Measurements from ENCODE around the gene GNLY.

The GNLY gene

GRCh38 chr2:85730686-85731230, 36.6 kb downstream of the GNLY start:
- no peak for DNase-seq

- no peak for DNase-seq
Observed at GRCh38 chr2:85731606-85732005, 37.4 kb downstream of the GNLY start.

- DNase-seq, result no peak
Observed at GRCh38 chr2:85732467-85733120, 38.4 kb downstream of the GNLY start.

- peak; percentile 36 for DNase-seq
Observed at GRCh38 chr2:85733121-85733960, 39.2 kb downstream of the GNLY start.

- DNase-seq, result no peak
Observed at GRCh38 chr2:85734015-85734414, 39.9 kb downstream of the GNLY start.

GRCh38 chr2:85734942-85735608, 40.9 kb downstream of the GNLY start:
- no peak for DNase-seq

GRCh38 chr2:85735691-85736090, 41.5 kb downstream of the GNLY start:
- no peak for DNase-seq

- no peak for DNase-seq
Observed at GRCh38 chr2:85736456-85737355, 42.5 kb downstream of the GNLY start.

- no peak for DNase-seq
Observed at GRCh38 chr2:85737481-85737880, 43.3 kb downstream of the GNLY start.

GRCh38 chr2:85737961-85738360, 43.8 kb downstream of the GNLY start:
- DNase-seq, result no peak

GRCh38 chr2:85740193-85740592, 46.0 kb downstream of the GNLY start:
- DNase-seq, result no peak

GRCh38 chr2:85741211-85741832, 47.2 kb downstream of the GNLY start:
- no peak for DNase-seq

- DNase-seq, result peak; percentile 87
Observed at GRCh38 chr2:85741833-85742455, 47.8 kb downstream of the GNLY start.

GRCh38 chr2:85743304-85743978, 49.3 kb downstream of the GNLY start:
- no peak for DNase-seq

- DNase-seq, result no peak
Observed at GRCh38 chr2:85744055-85744454, 49.9 kb downstream of the GNLY start.

- DNase-seq, result no peak
Observed at GRCh38 chr2:85744741-85745601, 50.8 kb downstream of the GNLY start.

- no peak for DNase-seq
Observed at GRCh38 chr2:85745619-85746018, 51.5 kb downstream of the GNLY start.

- DNase-seq, result peak; percentile 66
Observed at GRCh38 chr2:85746321-85747004, 52.3 kb downstream of the GNLY start.

GRCh38 chr2:85747441-85747840, 53.3 kb downstream of the GNLY start:
- DNase-seq, result no peak

Measured in DMS53 (cell line).